ENCODE data around the gene CDYL2.

CDYL2 gene

DNA sequence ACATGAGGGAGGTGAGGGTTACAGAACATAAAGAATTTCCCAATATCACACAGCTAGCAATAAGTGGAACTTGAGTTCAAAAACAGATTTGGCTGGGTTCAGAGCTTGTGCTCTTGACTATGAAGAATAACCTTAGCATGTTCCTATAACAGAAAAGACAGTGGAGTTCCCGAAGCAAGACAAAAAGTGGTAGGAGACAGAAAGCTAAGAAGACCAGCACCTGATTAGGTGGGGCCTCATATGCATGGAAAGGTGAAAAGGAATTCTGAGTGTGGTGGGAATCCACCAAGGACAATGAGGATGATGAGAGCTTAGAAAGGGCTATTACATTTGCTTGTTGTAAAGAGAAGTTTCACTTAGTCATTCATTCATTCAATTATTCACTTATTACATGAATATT, 26.6 kb upstream of the CDYL2 start:
- TF ChIP-seq, protein P1, sequence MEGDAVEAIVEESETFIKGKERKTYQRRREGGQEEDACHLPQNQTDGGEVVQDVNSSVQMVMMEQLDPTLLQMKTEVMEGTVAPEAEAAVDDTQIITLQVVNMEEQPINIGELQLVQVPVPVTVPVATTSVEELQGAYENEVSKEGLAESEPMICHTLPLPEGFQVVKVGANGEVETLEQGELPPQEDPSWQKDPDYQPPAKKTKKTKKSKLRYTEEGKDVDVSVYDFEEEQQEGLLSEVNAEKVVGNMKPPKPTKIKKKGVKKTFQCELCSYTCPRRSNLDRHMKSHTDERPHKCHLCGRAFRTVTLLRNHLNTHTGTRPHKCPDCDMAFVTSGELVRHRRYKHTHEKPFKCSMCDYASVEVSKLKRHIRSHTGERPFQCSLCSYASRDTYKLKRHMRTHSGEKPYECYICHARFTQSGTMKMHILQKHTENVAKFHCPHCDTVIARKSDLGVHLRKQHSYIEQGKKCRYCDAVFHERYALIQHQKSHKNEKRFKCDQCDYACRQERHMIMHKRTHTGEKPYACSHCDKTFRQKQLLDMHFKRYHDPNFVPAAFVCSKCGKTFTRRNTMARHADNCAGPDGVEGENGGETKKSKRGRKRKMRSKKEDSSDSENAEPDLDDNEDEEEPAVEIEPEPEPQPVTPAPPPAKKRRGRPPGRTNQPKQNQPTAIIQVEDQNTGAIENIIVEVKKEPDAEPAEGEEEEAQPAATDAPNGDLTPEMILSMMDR (IDR thresholded peaks at IDR 0.05; ENCODE audit: control extremely low read depth, extremely low read depth, low read depth, missing control alignments) = no peak
- ChIA-PET CTCF (interaction anchor here (1.2 to 4.9 kb wide), 6 partner anchors 15 to 307 kb away, joined by 3 to 42 read pairs (median 4); no protein-coding TSS in a partner anchor), POLR2A (no interaction called here)
- DNase-seq (ENCODE audit: extremely low spot score) = no peak

DNA sequence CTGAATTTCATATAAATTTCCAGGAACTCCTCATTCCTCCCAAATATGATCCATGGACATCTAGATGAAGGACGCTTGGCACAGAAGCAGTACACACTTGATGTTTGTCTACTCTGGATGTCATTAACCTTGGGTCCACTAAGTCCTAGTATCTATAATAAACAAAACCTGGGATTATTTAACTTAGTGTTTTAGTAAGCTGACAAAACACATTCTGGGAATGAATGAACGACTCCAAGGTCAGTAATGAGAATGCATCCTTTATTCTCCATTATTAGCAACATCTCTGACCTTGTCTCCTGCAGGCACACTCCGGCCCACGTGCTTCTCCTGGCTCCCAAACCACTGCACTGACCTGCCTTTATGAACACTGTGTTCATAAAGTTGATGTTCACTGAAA, 24.1 kb upstream of the CDYL2 start:
- ChIA-PET POLR2A (no interaction called here), CTCF (interaction anchor here (0.8 to 4.9 kb wide), 4 partner anchors 7 to 301 kb away, joined by 3 to 42 read pairs (median 4); no protein-coding TSS in a partner anchor)
- DNase-seq (ENCODE audit: extremely low spot score) = no peak
- TF ChIP-seq, protein P1 (IDR thresholded peaks at IDR 0.05; ENCODE audit: control extremely low read depth, extremely low read depth, low read depth, missing control alignments) = no peak

DNA sequence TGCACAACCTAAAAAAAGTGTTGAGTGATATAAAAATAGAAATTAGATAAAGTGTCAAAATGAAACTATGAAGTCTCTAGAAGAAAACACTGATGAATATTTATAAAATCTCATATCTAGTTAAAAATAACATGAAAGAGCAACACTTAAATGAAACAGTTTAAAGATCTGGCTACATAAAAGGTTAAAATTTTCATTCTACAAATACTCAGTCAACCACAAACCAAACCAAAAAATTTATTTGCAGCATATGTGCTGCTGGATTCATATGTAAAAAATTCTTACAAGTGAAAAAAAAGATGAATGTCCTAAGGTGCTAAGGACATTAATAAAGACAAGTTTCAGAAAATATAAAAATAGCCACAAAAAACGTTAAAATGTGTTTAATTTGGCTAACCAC, 22.6 kb upstream of the CDYL2 start:
- no peak for DNase-seq (ENCODE audit: extremely low spot score)
- ChIA-PET POLR2A (interaction anchor here (0.6 kb wide), 1 partner anchor 12 kb away, joined by 4 read pairs; no protein-coding TSS in a partner anchor), CTCF (interaction anchor here (1.4 to 4.9 kb wide), 3 partner anchors 26 to 300 kb away, joined by 3 to 90 read pairs (median 42); no protein-coding TSS in a partner anchor)
- TF ChIP-seq, protein P1 (IDR thresholded peaks at IDR 0.05; ENCODE audit: control extremely low read depth, extremely low read depth, low read depth, missing control alignments) = no peak

DNA sequence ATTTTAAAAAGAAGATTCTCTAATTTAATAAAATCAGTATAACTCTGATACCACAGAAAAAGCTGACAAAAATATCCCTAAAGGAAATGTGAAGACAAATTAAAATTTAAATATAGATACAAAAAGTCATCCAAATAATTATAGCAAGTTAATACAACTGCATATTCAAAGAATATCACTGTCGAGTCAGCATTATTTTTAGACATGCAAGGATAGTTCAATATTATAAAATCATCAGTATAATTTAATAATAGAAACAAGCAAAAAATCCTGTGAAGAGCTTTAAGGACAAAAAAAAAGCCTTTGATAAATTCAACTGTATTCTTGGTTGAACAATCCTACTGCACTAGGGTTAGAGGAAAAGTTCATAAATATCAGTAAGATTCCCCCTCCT, 21.0 kb upstream of the CDYL2 start:
- no peak for DNase-seq (ENCODE audit: extremely low spot score)
- TF ChIP-seq, protein P1 (IDR thresholded peaks at IDR 0.05; ENCODE audit: control extremely low read depth, extremely low read depth, low read depth, missing control alignments) = no peak
- ChIA-PET POLR2A (no interaction called here), CTCF (interaction anchor here (0.6 to 3.9 kb wide), 21 partner anchors 9 to 302 kb away, joined by 3 to 90 read pairs (median 3); partner anchors contain the start of gene ATMIN)

DNA sequence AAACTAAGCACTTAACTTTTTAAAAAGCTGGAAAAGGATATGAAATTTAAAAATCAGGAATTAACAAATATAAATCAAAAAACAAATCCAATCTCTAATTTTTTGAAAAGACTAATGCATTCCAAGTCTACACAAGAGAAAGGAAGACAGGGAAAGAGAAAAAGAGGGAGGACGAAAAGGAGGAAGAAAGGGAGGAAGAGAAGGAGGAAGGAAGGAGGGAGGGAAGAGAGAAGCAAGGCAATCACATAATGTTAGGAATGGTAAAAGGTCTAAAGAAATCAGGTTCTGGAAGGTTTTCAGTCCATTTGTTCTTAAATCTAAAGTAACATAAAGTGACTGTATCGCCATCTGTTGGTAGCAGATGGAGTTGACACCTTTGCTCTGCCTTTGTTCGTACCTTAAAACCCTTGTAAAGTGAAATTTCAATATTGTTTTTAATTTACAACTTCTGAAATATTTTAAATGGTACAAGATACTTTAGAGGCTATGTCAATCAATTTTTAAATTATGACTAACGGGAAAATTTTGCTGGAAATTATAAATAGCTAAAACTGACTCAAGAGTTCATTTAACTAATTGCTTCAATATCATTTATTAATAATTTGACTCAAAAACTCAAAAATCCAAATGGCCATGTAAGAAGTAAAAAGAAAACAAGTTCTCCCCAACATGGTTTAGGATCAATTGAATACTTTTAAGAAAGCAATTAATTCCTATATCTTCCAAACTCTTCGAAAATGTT, 20.4 kb upstream of the CDYL2 start:
- ChIA-PET CTCF (interaction anchor here (0.6 to 3.9 kb wide), 25 partner anchors 9 to 302 kb away, joined by 3 to 90 read pairs (median 3); partner anchors contain the start of gene ATMIN), POLR2A (no interaction called here)
- peak; percentile 44 for DNase-seq (ENCODE audit: extremely low spot score)
- TF ChIP-seq, protein P1 (IDR thresholded peaks at IDR 0.05; ENCODE audit: control extremely low read depth, extremely low read depth, low read depth, missing control alignments) = peak; percentile 72

DNA sequence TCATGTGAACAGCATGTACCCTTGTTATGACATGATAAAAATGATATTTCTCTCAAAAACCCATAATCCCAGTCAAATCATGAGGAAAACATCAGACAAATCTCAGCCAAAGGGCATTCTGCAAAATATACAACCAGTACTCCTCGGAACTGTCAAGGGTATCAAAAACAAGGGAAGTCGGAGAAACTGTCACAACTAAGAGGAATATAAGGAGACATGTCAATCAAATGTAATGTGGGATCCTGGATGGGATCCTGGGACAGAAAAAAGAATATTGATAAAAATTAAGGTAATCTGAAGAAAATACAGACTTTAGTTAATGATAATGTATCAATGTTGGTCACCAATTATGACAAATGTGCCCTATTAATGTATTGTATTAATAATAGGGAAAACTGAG, 15.6 kb upstream of the CDYL2 start:
- POLR2A ChIA-PET = no interaction called here
- CTCF ChIA-PET = interaction anchor here (1.3 to 3.0 kb wide), 2 partner anchors 13 to 293 kb away, joined by 3 to 28 read pairs; no protein-coding TSS in a partner anchor
- TF ChIP-seq, protein P1 (IDR thresholded peaks at IDR 0.05; ENCODE audit: control extremely low read depth, extremely low read depth, low read depth, missing control alignments) = no peak
- no peak for DNase-seq (ENCODE audit: extremely low spot score)
